ENCODE data around the gene BCL7A.

- no peak for TF ChIP-seq CTCF (IDR thresholded peaks at IDR 0.05)
- TF ChIP-seq POLR2A (IDR thresholded peaks at IDR 0.05): no peak
Observed at GRCh38 chr12:122035292-122035691, 13.6 kb downstream of the BCL7A start.

All from heart left ventricle (tissue), 13 donors.